ENCODE measurements around the gene LIPE. TPM values are rescaled to one million over a fixed set of nuclear protein-coding genes. Genes with fewer than 3 reads are reported as not detected.

LIPE gene
- total and polyA plus RNA-seq, 2 experiments from 2014 or later: 5.8 to 10.9 TPM

- Mint-ChIP-seq H3K36me3 (ENCODE audit: low read depth) (peaks cover 41% of the 10 kb centered on the region), H3K27me3 (ENCODE audit: insufficient read depth, low read depth, poor library complexity) (peaks cover 19% of the 10 kb centered on the region), H3K9me3 (peaks cover 10% of the 10 kb centered on the region), H3K27ac (peak overlapping the region; percentile 52; the same call in 1 of the 2 replicates), H3K4me1 (peaks cover 52% of the 10 kb centered on the region), H3K4me3 (peak overlapping the region; percentile 33; the same call in 1 of the 3 replicates)
- Histone ChIP-seq H3K27me3 (ENCODE audit: insufficient read depth) (no peaks in the 10 kb centered on the region), H2AFZ (no peak overlapping the region), H3K4me3 (0 out of 2 replicates have a peak overlapping the region, but pooled peaks have one; percentile 31), H3F3A (replicated peaks; ENCODE audit: low read depth) (0 out of 2 replicates have a peak, but pooled peaks cover 12% of the 10 kb centered on the region), H4K20me1 (replicated peaks; ENCODE audit: insufficient read depth) (no peaks in the 10 kb centered on the region), H3K79me2 (replicated peaks; ENCODE audit: insufficient read depth) (no peaks in the 10 kb centered on the region), H3K36me3 (ENCODE audit: insufficient read depth) (no peaks in the 10 kb centered on the region), H3K4me2 (0 out of 2 replicates have a peak overlapping the region, but pooled peaks have one; percentile 55), H3K27ac (ENCODE audit: low read depth) (no peak overlapping the region), H3K9me2 (ENCODE audit: insufficient read depth) (no peaks in the 10 kb centered on the region), H3K4me1 (ENCODE audit: insufficient read depth) (peaks cover 32% of the 10 kb centered on the region)
- ATAC-seq (peak; percentile 24; the same call in 2 of the 3 replicates), DNase-seq (ENCODE audit: low spot score) (no peak)
- no peak for TF ChIP-seq NANOG (IDR thresholded peaks at IDR 0.05; ENCODE audit: borderline replicate concordance)
- no peak; the same call in 1 of the 2 replicates for TF ChIP-seq POLR2AphosphoS5 (IDR thresholded peaks at IDR 0.05; ENCODE audit: low read depth)
- TF ChIP-seq ZNF331 (CRISPR knock-in tag; IDR thresholded peaks at IDR 0.05; ENCODE audit: low read depth): no peak
- no peak for TF ChIP-seq JUNB (IDR thresholded peaks at IDR 0.05; ENCODE audit: unreplicated experiment)
- no peak for TF ChIP-seq ZNF462 (CRISPR knock-in tag; IDR thresholded peaks at IDR 0.05)
- TF ChIP-seq CREB1 (CRISPR knock-in tag; IDR thresholded peaks at IDR 0.05; ENCODE audit: low read depth): no peak
- no peak for TF ChIP-seq STAT1 (IDR thresholded peaks at IDR 0.05; ENCODE audit: unreplicated experiment)
- no peak for TF ChIP-seq ZNF114 (CRISPR knock-in tag; IDR thresholded peaks at IDR 0.05)
These were observed 57.6 kb downstream of the LIPE start for GRCh38 chr19:42369433-42370067.

All from GM23338 (cell line).